ENCODE measurements around the gene ASCC1.

Gene ASCC1, protein sequence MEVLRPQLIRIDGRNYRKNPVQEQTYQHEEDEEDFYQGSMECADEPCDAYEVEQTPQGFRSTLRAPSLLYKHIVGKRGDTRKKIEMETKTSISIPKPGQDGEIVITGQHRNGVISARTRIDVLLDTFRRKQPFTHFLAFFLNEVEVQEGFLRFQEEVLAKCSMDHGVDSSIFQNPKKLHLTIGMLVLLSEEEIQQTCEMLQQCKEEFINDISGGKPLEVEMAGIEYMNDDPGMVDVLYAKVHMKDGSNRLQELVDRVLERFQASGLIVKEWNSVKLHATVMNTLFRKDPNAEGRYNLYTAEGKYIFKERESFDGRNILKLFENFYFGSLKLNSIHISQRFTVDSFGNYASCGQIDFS

DNA sequence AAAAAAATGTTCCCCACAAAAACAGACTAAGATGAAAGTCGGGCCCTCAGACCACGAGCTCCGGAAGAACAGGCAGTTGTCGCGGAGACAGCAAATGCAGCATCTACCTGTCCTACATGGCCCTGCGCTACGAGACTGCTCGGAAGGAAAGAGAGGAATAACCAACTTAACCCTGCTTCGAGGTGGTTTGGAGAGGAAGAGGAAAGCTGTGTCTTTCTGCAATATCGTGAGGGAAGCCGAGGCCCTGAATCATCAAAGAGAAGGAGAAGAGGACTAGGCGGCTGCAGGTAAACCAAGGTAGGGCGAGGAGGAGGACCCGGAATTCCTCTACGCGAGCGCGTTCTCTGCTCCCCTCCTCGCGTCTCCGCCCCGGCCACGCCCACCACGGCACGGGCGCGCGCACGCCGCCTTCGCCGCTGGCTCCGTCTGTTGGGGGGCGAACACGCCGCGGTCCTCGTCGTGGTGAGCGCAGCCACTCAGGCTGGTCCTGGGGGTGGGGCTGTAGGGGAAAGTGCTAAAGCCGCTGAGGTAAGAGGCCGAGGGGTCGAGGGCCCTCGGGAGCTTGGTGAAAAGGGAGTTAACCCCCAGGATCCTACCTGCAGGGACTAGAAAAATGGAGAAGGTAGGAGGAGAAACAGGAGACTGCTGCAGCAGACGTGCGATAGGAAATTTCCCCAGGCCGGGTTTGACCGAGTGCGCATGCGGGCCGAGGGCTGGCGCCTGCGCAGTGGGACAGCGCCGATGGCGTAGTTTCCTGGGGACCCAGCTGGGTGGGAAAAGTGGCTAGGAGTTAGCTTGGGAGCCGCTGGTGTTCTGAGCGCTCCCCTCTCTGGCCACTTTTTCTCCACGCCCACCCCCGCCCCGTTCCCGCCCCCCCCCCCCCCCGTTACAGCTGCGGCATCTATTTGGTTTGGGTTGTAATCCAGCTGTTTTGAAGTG, at the start of gene ASCC1, which contains the start of gene ANAPC16:
TSS of gene ASCC1 (minus strand) at position 666 of the 939 bp plus-strand sequence. CDS start 2,978 bp downstream, outside the sequence.
TSS of gene ANAPC16 (plus strand) at position 402 of the 939 bp plus-strand sequence. CDS start 7,903 bp downstream, outside the sequence.
- peak; percentile 88 for DNase-seq (ENCODE audit: low read depth in 2 of 2, low spot score in 1 of 2)

DNA sequence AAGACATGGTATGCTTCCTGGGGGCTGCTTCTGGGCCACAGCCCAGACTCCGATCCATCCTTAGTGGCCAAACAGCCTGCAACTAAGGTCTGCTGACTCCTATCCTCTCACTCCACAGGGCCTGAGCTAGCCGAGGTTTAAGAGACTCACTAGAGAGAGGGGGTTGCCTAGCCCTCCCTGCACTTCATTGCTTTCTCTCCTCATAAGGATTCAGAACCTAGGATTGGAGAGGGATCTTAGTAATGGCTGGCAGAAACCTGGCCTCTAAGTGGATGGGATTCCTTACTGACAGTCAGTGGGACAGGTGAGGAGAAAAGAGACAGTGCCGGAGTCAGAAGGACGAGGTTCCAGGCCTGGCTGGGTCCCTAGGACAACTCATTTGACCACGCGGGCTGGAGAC, 49.4 kb upstream of the ASCC1 start:
- no peak for DNase-seq (ENCODE audit: low read depth in 2 of 2, low spot score in 1 of 2)

DNA sequence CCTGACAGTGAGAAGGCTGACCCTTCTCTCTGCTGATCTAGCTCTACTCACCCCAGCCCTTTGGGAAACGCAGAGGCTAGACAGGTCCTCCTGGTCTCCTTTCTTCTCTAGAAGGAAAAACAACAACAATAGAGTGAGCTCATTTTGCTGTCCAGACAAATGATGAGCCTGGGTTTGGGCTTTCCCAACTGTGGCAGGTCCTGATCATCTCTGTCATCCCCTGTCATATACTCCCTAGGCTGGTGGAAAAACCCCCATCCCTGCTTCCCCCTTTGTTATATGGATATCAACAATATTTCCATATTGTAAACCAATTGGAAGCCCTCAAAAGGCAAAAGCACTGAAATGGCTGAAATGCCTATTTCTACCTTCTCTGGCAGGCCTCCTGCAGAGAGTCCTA, 48.5 kb upstream of the ASCC1 start:
- DNase-seq (ENCODE audit: low read depth in 2 of 2, low spot score in 1 of 2), result no peak

DNA sequence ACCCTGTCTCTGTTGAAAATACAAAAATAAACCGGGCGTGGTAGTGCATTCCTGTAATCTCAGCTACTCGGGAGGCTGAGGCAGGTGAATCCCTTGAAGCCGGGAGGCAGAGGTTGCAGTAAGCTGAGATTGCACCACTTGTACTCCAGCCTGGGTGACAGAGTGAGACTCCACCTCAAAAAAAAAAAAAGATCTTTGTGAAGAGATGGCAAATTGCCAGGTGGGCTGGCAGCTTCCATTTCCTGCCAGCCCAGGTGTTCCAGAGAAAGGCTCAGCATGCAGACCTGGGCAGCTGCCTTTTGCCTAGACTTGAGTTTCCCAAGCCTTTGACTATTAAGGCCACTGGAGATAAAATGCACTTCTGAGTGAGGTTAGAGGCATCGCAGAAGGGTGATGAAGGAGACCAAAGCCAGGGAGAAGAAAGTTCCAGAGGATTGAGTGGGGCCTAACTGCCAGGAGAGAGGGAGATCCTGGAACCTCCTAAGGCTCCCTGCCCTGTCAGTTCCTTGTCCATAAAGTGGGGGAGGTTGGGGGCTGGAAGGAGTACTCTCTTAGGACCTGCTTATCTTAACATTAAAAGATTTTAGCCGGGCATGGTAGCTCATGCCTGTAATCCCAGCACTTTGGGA, 47.7 kb upstream of the ASCC1 start:
- no peak for DNase-seq (ENCODE audit: low read depth in 2 of 2, low spot score in 1 of 2)

DNA sequence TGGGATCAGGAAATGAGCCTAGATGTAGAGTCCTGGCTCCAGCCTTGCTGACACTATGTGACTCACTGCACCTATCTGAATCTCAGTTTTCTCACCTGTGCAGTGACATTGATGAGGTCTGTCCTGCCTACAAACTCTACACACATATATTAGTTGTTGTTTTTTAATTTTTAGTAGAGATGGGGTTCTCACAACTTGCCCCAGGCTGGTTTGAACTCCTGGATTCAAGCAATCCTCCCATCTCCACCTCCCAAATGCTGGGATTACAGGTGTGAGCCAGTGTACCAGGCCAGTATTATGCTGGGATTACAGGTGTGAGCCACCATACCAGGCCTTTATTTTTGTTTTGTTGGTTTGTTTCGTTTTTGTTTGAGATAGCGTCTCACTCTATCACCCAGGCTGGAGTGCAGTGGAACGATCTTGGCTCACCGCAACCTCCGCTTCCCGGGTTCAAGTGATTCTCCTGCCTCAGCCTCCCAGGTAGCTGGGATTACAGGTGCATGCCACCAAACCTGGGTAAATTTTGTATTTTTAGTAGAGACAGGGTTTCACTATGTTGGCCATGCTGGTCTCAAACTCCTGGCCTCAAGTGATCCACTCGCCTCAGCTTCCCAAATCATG, 45.8 kb upstream of the ASCC1 start:
- no peak for DNase-seq (ENCODE audit: low read depth in 2 of 2, low spot score in 1 of 2)

DNA sequence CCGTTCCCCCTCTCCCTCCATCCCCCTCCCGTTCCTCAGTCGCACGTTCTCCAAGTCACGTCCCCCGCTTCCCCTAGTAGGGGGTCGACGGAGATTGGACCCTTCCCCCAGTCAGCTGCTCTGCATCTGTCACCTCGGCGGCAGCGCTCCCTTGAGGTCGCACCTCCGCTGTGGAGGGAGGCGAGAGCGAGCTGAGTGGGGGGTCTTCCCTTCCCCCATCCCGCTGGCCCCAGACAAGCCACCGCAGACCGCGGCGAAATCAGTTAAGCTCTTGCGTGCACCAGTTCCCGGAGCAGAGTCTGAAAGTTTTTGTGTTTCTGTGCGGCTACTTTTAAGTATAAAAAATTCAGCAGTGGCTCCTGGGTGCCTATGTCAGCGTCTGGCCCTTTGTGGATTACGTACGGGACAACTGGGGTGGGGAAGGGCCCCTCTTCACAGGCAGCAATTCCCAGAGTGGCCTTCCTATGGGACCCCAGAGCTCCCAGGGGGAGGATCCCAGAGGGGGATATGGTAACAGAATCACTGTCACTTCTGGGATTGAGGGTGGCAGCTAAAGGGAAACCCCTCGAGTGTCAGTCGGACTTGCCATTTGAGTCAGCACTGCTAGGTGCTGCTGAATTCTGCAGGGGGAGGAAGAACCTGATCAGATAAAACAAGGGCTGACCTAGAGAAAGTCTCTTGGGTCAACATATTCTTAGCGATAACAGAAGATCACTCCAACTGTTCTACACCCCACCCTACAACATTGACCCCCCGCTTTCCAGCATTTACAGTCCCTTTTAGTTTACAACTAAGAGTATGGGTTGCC, 45.1 kb upstream of the ASCC1 start:
- DNase-seq (ENCODE audit: low read depth in 2 of 2, low spot score in 1 of 2), result peak in 1 of 2 donors; percentile 19

DNA sequence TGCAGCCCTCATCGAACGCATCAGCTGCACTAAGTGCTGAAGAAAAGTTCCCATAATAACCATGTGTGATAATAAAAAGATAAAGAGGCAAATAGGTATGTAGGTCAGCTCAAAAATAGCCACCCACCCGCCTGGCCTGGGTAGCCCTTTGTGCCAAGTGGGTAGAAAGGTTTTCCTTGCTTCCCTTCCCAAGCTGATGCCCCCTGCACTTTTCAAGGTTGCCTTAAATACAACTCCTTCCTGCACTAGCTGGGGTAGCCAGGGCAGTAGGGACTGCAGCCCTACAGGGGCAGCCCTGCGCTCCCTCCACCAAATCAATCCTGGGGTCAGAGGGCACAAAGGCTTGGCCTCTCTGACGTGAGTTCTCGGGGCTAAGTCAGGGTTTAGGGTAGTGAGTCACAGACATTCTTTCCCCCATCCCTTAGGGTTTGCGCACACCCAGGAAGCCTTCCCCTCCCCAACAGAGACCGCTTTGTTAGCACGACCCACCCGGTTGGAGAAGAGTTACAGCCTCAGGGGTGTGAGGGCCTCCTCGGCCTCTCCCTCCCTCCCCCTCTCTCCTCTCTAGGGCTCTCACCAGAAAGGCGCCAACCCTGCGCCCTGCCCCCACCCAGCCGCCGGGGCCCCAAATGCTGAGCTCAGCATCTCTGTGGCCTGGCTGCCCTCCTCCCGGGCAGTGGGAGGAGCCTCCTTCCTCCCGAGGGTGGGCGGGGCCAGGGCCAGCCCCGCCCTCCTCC, 44.3 kb upstream of the ASCC1 start:
- peak in 1 of 2 donors; percentile 66 for DNase-seq (ENCODE audit: low read depth in 2 of 2, low spot score in 1 of 2)

DNA sequence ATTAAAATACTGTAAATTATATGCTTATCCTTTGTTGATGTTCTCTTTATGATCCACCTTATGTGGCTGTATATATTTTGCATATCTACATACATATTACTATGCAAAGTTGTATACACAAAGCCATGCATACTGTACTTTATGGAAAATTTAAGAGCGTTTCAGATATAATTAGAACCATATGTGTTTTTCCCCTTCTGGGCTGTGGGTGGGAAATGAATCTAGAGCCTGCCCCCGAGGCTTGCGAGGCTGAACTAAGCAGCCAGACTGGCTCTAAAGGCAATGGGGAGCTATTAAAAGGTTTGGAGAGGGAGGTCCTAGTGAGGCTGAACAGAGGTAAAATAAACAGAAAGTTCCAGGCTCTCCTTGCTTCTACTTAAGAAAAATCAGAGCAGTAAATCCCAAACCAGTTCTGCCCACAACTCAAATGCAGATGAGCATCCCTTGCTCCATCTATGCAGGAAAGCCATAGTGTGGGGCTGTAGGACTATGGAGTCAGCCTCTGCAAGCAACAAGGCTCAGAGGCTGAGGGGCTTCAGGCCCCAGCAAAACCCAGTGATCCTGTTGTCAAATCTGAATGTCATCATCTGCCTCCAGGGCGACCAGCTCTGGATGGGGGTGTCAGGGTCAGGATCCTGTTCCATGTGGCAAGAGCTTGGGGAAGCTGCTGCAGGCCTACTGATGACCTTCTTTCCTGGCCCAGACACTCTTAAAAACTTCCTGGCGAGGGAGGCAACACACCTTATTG, 43.6 kb upstream of the ASCC1 start:
- no peak for DNase-seq (ENCODE audit: low read depth in 2 of 2, low spot score in 1 of 2)

DNA sequence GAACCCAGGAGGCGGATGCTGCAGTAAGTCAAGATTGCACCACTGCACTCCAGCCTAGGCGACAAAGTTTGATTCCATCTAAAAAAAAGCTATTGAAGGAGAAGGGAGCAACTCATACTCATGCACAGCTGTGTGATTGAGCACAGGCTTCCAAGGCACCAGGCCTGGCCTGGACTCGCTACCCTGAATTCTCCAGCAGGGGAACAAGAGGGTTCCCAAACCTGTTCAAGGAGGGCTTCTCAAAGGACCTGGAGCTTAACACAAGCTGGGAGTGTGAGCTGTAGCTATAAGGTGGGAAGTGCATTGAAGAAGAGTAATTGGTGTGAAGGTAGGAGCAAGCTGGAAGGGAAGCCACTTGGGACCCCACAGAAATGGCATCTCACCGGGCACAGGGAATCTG, 42.5 kb upstream of the ASCC1 start:
- DNase-seq (ENCODE audit: low read depth in 2 of 2, low spot score in 1 of 2), result no peak

DNA sequence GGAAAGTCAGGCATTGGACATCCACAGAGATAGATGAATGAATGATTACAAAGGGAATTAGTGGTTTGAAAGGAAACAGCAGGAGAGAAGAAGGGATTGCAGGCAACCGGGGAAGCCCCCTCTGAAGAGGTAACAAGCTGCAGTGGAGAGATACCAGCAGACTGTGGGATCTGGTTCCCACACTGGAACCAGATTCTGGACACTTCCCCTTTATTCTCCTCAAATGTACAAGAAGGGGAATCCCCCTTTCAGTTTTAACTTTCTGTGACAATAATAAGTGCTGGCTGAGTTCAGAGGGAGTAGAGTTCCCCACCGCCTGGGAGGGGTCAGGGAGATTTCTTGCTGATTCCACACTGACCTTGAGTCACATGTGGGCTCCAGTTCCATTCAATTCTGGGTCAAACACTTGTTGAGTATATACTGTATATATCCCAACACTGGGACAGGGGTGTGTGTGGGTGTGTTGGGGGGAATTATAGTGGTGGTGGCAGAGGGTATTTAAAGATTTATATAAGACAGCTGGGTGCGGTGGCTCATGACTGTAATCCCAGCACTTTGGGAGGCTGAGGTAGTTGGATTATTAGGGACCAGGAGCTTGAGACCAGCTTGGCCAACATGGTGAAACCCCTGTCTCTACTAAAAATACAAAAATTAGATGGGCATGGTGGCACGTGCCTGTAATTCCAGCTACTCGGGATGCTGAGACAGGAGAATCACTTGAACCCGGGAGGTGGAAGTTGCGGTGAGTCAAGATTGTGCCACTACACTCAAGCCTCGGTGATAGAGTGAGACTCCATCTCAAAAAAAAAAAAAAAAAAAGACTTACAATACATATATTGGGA, 41.2 kb upstream of the ASCC1 start:
- no peak for DNase-seq (ENCODE audit: low read depth in 2 of 2, low spot score in 1 of 2)

DNA sequence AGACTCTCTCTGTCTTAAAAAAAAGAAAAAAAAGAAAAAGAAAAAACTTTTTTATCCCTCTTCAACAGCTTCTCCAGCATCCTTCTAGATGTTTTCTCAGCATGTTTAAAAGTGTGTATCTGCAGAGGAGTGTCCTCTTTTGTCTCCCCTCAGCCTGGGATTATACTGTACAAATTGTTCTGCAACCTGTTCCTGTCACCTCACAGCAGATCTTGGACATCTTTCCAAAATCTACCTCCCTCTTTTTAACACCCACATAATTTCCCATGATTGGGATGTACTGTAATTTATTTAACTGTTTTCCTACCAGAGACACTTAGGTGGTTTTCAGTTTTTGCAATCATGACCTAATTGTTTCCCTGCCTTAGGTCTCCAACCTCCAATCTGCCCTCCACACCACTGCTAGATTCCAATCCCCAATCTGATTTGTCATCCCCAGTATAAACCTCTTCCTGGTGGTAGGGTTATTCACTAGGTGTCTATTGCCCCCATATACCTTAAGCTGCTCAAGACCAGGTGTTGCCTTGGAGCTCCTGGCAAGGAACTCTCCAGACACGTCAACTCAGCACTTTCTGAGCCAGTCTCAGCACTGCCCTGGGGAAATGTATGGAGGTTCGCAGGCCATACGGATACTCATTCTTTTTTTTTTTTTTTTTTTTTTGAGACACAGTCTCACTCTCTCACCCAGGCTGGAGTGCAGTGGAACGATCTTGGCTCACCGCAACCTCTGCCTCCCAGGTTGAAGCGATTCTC, 40.1 kb upstream of the ASCC1 start:
- no peak for DNase-seq (ENCODE audit: low read depth in 2 of 2, low spot score in 1 of 2)

DNA sequence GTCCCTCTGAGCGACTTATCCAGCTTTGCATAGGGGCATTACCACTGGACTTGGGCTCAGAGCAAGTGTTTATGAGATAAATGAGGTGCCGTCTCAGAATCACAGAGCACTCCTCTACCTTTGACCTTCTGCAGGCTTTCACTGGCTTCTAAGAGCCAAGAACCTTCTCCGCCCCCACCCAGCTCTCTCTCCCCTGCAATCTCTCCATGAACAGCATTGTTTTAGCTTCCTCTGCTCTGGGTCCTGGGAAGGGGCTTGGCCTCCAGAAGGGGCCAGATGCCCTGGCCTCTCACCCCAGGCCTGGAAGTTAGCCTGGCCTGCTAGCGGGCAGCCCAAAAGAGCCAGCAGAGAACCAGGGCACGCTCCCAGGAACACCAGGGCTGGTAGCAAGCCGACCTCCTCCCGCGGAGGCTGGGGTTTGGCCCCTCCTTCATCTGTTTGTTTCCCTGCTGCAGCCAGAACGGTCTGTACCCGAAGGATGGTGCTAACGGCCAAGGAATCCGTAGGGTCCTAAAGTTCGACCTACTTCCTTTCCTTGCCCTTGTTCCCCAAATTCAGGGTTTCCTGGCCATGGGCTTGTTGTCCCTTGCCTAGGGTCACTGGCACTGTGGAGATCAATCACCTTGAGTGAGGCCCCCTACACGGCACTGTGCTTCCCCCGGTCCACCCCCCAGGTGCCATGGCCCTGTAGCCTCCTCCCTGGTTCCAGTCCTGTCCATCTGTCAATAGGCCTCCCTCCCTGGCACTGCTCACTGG, 38.9 kb upstream of the ASCC1 start:
- DNase-seq (ENCODE audit: low read depth in 2 of 2, low spot score in 1 of 2), result no peak

DNA sequence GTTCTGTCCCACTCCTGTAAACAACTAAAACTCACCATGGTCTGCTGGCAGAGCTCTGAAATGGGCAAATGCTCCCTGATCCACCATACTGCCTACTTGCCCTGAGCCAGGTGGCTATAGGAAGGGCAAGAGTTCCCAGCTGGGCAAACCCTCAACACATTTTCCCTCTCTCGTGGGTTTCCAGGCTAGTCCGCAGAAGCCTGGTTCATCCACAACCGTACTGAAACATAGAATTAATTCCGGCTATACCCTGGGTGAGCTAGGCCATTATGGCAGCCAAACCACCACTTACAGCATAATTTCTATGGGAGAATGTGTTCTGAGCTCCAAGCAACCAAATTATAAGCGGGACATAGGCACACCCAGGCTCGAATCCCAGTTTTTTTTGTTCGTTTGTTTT, 37.5 kb upstream of the ASCC1 start:
- no peak for DNase-seq (ENCODE audit: low read depth in 2 of 2, low spot score in 1 of 2)

DNA sequence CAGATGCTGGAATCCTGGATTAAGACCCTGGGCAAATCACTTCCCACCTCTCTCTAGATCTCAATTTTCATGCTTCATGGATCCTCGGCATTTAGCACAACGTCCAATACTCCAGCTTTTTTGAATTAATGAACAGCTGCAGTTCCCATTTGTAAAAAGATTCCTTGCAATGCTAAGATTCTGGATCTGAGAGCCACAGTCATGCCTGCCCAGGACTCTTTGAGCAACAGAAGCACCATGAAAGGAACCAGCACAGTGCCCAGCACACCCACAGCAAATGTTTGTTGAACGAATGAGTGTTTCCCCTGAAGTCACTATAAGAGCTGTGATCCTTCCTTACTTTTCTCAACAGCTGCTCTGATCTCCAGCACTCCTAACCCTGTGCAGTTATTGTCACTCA, 36.9 kb upstream of the ASCC1 start:
- DNase-seq (ENCODE audit: low read depth in 2 of 2, low spot score in 1 of 2), result no peak

DNA sequence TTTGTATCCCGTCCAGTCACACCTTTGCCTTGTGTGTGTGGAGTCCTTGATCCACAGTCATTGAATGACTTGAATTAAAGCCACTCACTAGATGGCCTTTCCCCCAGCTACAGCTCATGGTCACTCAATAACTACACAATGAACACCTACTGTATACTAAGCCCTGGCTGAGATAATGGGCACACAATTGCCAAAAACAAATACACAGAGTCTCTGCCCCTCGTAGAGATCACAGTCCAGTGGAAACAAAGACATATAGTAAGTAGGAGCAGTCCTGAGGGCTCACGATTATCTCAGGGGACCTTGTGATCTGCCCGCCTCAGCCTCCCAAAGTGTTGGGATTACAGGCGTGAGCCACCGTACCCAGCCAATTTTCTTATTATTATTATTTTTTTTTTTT, 35.6 kb upstream of the ASCC1 start:
- no peak for DNase-seq (ENCODE audit: low read depth in 2 of 2, low spot score in 1 of 2)

DNA sequence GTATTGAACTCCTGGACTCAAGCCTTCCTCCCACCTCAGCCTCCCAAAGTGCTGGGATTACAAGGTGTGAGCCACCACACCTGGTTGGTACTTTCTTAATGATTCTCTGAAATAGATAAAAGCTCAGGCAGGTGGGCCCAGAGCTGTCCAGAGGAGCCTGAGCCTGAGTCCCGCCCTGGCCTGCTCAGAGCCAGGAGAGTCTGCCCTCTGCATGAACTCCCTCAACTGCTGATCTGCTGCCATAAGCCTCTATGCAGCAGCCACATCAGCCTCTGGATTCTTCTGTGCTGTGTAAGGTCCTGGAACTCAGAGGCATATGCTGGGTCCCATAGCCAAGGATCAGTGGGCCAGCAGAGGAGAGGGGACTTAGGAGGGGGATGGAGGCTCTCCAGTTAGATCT, 34.6 kb upstream of the ASCC1 start:
- no peak for DNase-seq (ENCODE audit: low read depth in 2 of 2, low spot score in 1 of 2)
